Measurements from ENCODE around the gene DLG2. TPM values are rescaled to one million over a fixed set of nuclear protein-coding genes. Genes with fewer than 3 reads are reported as not detected.

Gene DLG2
- total RNA-seq, 4 donors from 2014 or later = 37.9 to 71.5 (median 44.9) TPM

DNA sequence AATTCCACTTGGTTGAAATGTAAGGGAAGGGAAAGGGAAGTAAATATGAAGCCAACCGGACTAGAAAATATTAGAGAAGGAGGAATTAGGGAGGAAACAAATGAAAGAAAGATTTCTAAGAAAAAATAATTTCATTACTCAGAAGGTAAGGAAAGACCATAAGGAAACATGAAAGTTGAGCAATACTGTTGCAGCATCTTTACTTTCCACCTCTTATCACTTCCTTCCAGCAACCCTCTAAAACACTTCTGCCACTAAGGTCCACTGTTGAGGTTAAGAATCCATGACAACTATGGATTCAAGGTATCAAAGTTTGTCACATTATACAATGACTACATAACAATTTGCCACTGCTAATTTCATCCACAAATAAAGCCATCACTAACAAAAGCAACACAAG is 308.6 kb downstream of the DLG2 start:
- Histone ChIP-seq H3K27ac (no peak overlapping the region), H3K4me3 (no peak overlapping the region), H3K36me3 (no peaks in the 10 kb centered on the region), H3K27me3 (no peaks in the 10 kb centered on the region), H3K9me3 (peaks cover 5% of the 10 kb centered on the region), H3K4me1 (no peaks in the 10 kb centered on the region)
- TF ChIP-seq, protein P1, sequence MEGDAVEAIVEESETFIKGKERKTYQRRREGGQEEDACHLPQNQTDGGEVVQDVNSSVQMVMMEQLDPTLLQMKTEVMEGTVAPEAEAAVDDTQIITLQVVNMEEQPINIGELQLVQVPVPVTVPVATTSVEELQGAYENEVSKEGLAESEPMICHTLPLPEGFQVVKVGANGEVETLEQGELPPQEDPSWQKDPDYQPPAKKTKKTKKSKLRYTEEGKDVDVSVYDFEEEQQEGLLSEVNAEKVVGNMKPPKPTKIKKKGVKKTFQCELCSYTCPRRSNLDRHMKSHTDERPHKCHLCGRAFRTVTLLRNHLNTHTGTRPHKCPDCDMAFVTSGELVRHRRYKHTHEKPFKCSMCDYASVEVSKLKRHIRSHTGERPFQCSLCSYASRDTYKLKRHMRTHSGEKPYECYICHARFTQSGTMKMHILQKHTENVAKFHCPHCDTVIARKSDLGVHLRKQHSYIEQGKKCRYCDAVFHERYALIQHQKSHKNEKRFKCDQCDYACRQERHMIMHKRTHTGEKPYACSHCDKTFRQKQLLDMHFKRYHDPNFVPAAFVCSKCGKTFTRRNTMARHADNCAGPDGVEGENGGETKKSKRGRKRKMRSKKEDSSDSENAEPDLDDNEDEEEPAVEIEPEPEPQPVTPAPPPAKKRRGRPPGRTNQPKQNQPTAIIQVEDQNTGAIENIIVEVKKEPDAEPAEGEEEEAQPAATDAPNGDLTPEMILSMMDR (IDR thresholded peaks at IDR 0.05) = no peak
- TF ChIP-seq POLR2A (IDR thresholded peaks at IDR 0.05) (no peak), EP300 (IDR thresholded peaks at IDR 0.05) (no peak), POLR2AphosphoS5 (IDR thresholded peaks at IDR 0.05) (no peak)
- DNase-seq (ENCODE audit: low spot score in 2 of 2) = no peak
- 78% methylated on average over 1 of the region's 1 CpG for WGBS

DNA sequence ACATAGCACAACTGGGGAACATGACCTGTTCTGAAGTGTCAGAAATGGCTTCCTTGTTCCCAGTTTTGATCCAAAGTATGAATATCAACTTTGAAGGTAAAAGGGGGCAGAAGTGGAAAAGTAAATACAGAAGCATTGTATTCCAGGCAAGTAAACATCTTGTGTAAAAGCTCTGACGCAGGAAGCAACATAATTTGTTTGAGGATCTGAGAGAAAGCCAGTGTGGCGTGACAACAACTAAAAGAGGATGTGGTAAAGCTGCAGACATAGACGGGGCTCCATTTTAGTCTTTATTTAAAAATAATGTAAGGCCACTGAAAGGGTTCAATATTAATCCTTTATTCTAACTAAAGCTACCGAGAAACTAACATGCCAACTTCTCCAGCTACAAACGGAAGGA is 310.2 kb downstream of the DLG2 start:
- no peak overlapping the region for H3K27ac ChIP-seq
- WGBS = 78% methylated on average over 5 of the region's 5 CpGs
- no peaks in the 10 kb centered on the region for H3K36me3 ChIP-seq
- no peak overlapping the region for H3K4me3 ChIP-seq
- TF ChIP-seq POLR2A (IDR thresholded peaks at IDR 0.05) = no peak
- no peak for TF ChIP-seq POLR2AphosphoS5 (IDR thresholded peaks at IDR 0.05)
- no peak for TF ChIP-seq EP300 (IDR thresholded peaks at IDR 0.05)
- TF ChIP-seq, protein P1 (IDR thresholded peaks at IDR 0.05) = no peak
- DNase-seq (ENCODE audit: low spot score in 2 of 2) = no peak
- H3K27me3 ChIP-seq = no peaks in the 10 kb centered on the region
- no peaks in the 10 kb centered on the region for H3K4me1 ChIP-seq
- H3K9me3 ChIP-seq = peaks cover 5% of the 10 kb centered on the region

- TF ChIP-seq EP300 (IDR thresholded peaks at IDR 0.05) (no peak), POLR2AphosphoS5 (IDR thresholded peaks at IDR 0.05) (no peak), POLR2A (IDR thresholded peaks at IDR 0.05) (no peak)
- TF ChIP-seq, protein P1 (IDR thresholded peaks at IDR 0.05) = no peak
- Histone ChIP-seq H3K36me3 (no peaks in the 10 kb centered on the region), H3K4me1 (no peaks in the 10 kb centered on the region), H3K27me3 (no peaks in the 10 kb centered on the region), H3K4me3 (no peak overlapping the region), H3K27ac (no peak overlapping the region), H3K9me3 (no peaks in the 10 kb centered on the region)
- DNase-seq (ENCODE audit: low spot score in 2 of 2) = no peak
Observed at GRCh38 chr11:85313741-85314140, 313.4 kb downstream of the DLG2 start.

DNA sequence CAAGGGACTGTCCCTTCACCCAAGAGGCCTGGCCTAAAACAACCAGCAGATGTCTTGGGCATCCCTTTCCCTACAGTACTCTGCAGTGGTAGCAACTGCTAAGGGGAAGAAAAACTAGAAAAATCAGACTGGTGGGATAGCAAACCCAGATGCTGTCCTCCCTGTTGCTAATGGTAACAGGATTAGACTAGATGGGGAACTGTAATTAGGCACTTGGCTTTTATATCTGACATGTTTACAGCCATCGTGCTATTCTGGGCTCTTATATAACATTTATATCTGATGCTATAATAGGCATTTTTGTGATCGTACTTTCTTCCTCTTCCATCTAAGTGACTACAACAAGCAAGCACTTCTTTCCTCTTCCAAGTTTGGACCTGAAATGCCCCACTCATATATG is 316.7 kb downstream of the DLG2 start:
- TF ChIP-seq POLR2AphosphoS5 (IDR thresholded peaks at IDR 0.05) = no peak
- TF ChIP-seq POLR2A (IDR thresholded peaks at IDR 0.05) = no peak
- no peak for TF ChIP-seq EP300 (IDR thresholded peaks at IDR 0.05)
- TF ChIP-seq, protein P1 (IDR thresholded peaks at IDR 0.05) = no peak
- Histone ChIP-seq H3K27ac (no peak overlapping the region), H3K36me3 (no peaks in the 10 kb centered on the region), H3K9me3 (no peaks in the 10 kb centered on the region), H3K4me1 (no peaks in the 10 kb centered on the region), H3K4me3 (no peak overlapping the region), H3K27me3 (no peaks in the 10 kb centered on the region)
- DNase-seq (ENCODE audit: low spot score in 2 of 2) = no peak
- 69% methylated on average over 2 of the region's 2 CpGs for WGBS

DNA sequence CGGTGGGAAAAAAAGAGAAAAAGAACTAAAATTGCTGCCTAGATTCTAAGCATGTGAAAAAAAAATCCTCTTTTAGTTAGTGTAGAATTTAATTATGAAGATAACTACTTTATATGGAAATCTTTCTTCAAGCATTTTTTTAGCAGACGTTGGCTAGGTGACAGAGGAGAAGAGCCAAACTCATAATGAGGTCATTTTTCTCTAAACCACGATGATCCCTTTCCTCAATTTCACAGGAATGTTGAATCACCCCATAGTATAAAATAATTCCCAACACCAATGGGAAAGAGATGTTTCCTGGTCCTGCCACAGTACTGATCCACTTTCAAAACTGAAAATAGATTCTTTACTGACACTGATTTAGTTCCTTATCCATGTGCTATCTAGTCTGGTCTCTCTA is 319.8 kb downstream of the DLG2 start:
- H3K9me3 ChIP-seq = no peaks in the 10 kb centered on the region
- H3K36me3 ChIP-seq = no peaks in the 10 kb centered on the region
- TF ChIP-seq EP300 (IDR thresholded peaks at IDR 0.05) (no peak), POLR2A (IDR thresholded peaks at IDR 0.05) (no peak), POLR2AphosphoS5 (IDR thresholded peaks at IDR 0.05) (no peak)
- TF ChIP-seq, protein P1 (IDR thresholded peaks at IDR 0.05) = no peak
- no peaks in the 10 kb centered on the region for H3K27me3 ChIP-seq
- H3K4me1 ChIP-seq = no peaks in the 10 kb centered on the region
- no peak overlapping the region for H3K27ac ChIP-seq
- no peak overlapping the region for H3K4me3 ChIP-seq
- WGBS = 50% methylated on average over 3 of the region's 3 CpGs
- DNase-seq (ENCODE audit: low spot score in 2 of 2) = no peak

Measured in suprapubic skin (tissue), 4 donors.